OCI-LY1 (cell line): Measurements from ENCODE around the gene PRSS22.
A peak's percentile ranks its signal among the peaks of the same experiment; 100 is the strongest.

Experiments used
- H2AFZ ChIP-seq: fragments of 200-600 bp; sonication (generic), shearing (Covaris generic); 2 replicates; pipeline ENCODE4 v1.6.0; 2014; ENCODE audit warnings: antibody characterized with exemption, mild to moderate bottlenecking, low read length
- H3F3A ChIP-seq: fragments of 200-600 bp; sonication (generic), shearing (Covaris generic); 2 replicates; pipeline ENCODE4 v1.6.0; 2014; ENCODE audit warnings: mild to moderate bottlenecking, antibody characterized with exemption, low read length, moderate library complexity; ENCODE audit not compliant: insufficient read depth
- H3K27ac ChIP-seq: fragments of 200-600 bp; sonication (generic); 2 replicates; pipeline ENCODE4 v1.5.1; 2014; ENCODE audit warnings: low read length, mixed run types, mild to moderate bottlenecking, low read depth; ENCODE audit not compliant: poor library complexity, severe bottlenecking
- H3K27me3 ChIP-seq: fragments of 200-600 bp; sonication (generic); 2 replicates; pipeline ENCODE4 v1.6.0; 2014; ENCODE audit warnings: antibody characterized with exemption, mild to moderate bottlenecking, low read length, moderate library complexity; ENCODE audit not compliant: insufficient read depth
- H3K36me3 ChIP-seq: fragments of 200-600 bp; sonication (generic); 2 replicates; pipeline ENCODE4 v1.6.1; 2014; ENCODE audit warnings: mild to moderate bottlenecking, antibody characterized with exemption, low read length, moderate library complexity, mixed read lengths; ENCODE audit not compliant: insufficient read depth
- H3K4me1 ChIP-seq: fragments of 200-600 bp; sonication (generic); 2 replicates; pipeline ENCODE4 v1.5.1; 2014; ENCODE audit warnings: mild to moderate bottlenecking, low read length, moderate library complexity; ENCODE audit not compliant: insufficient read depth, severe bottlenecking
- H3K4me2 ChIP-seq: fragments of 200-600 bp; sonication (generic), shearing (Covaris generic); 2 replicates; pipeline ENCODE4 v1.6.1; 2014; ENCODE audit warnings: low read length
- H3K4me3 ChIP-seq: fragments of 200-600 bp; sonication (generic); 2 replicates; pipeline ENCODE4 v1.5.1; 2014; ENCODE audit warnings: low read length, low read depth, mild to moderate bottlenecking, mixed read lengths; ENCODE audit not compliant: poor library complexity, severe bottlenecking
- H3K79me2 ChIP-seq: fragments of 200-600 bp; shearing (Covaris generic); 2 replicates; pipeline ENCODE4 v1.6.1; 2016; ENCODE audit warnings: mixed run types, low read length, mixed read lengths; ENCODE audit not compliant: insufficient read depth
- H3K9ac ChIP-seq: fragments of 200-600 bp; sonication (generic), shearing (Covaris generic); 2 replicates; pipeline ENCODE4 v1.6.1; 2014; ENCODE audit warnings: mild to moderate bottlenecking, low read length, mixed read lengths
- H3K9me2 ChIP-seq: fragments of 200-600 bp; sonication (generic), shearing (Covaris generic); 2 replicates; pipeline ENCODE4 v1.6.1; 2014; ENCODE audit warnings: low read depth, mild to moderate bottlenecking, low read length, mixed read lengths
- H3K9me3 ChIP-seq: fragments of 200-600 bp; shearing (Covaris generic); 2 replicates; pipeline ENCODE4 v1.6.1; 2014; ENCODE audit warnings: low read length, mixed read lengths
- H4K20me1 ChIP-seq: fragments of 200-600 bp; sonication (generic), shearing (Covaris generic); 2 replicates; pipeline ENCODE4 v1.6.0; 2016; ENCODE audit warnings: mild to moderate bottlenecking, low read length; ENCODE audit not compliant: insufficient read depth
- EZH2 ChIP-seq: fragments of 200-600 bp; sonication (generic), shearing (Covaris generic); IDR thresholded peaks from 2 replicates; pipeline ENCODE4 v1.8.0; 2017; ENCODE audit warnings: borderline replicate concordance, mixed run types, mild to moderate bottlenecking, antibody characterized with exemption, low read length, moderate library complexity, mixed read lengths
- TF ChIP-seq, protein P1 (sequence below): fragments of 200-600 bp; sonication (generic), shearing (Covaris generic); IDR thresholded peaks from 2 replicates; pipeline ENCODE4 v1.5.1; 2017; ENCODE audit warnings: mild to moderate bottlenecking, antibody characterized with exemption, low read length, moderate library complexity, mixed read lengths

The PRSS22 gene

GRCh38 chr16:2840914-2841313 lies 17.1 kb downstream of the PRSS22 start:
- Histone ChIP-seq H3K79me2 (no peaks in the 10 kb centered on the region), H3K9ac (no peak overlapping the region), H3K4me1 (peaks cover 7% of the 10 kb centered on the region), H4K20me1 (no peaks in the 10 kb centered on the region), H3K9me2 (no peaks in the 10 kb centered on the region), H3K27me3 (0 out of 2 replicates have a peak, but pooled peaks cover 5% of the 10 kb centered on the region), H3K4me3 (no peak overlapping the region), H3K27ac (no peak overlapping the region), H3K36me3 (no peaks in the 10 kb centered on the region), H3F3A (no peaks in the 10 kb centered on the region), H2AFZ (no peak overlapping the region), H3K4me2 (no peak overlapping the region), H3K9me3 (no peaks in the 10 kb centered on the region)
- TF ChIP-seq, protein P1, sequence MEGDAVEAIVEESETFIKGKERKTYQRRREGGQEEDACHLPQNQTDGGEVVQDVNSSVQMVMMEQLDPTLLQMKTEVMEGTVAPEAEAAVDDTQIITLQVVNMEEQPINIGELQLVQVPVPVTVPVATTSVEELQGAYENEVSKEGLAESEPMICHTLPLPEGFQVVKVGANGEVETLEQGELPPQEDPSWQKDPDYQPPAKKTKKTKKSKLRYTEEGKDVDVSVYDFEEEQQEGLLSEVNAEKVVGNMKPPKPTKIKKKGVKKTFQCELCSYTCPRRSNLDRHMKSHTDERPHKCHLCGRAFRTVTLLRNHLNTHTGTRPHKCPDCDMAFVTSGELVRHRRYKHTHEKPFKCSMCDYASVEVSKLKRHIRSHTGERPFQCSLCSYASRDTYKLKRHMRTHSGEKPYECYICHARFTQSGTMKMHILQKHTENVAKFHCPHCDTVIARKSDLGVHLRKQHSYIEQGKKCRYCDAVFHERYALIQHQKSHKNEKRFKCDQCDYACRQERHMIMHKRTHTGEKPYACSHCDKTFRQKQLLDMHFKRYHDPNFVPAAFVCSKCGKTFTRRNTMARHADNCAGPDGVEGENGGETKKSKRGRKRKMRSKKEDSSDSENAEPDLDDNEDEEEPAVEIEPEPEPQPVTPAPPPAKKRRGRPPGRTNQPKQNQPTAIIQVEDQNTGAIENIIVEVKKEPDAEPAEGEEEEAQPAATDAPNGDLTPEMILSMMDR, result no peak
- no peak for TF ChIP-seq EZH2

DNA sequence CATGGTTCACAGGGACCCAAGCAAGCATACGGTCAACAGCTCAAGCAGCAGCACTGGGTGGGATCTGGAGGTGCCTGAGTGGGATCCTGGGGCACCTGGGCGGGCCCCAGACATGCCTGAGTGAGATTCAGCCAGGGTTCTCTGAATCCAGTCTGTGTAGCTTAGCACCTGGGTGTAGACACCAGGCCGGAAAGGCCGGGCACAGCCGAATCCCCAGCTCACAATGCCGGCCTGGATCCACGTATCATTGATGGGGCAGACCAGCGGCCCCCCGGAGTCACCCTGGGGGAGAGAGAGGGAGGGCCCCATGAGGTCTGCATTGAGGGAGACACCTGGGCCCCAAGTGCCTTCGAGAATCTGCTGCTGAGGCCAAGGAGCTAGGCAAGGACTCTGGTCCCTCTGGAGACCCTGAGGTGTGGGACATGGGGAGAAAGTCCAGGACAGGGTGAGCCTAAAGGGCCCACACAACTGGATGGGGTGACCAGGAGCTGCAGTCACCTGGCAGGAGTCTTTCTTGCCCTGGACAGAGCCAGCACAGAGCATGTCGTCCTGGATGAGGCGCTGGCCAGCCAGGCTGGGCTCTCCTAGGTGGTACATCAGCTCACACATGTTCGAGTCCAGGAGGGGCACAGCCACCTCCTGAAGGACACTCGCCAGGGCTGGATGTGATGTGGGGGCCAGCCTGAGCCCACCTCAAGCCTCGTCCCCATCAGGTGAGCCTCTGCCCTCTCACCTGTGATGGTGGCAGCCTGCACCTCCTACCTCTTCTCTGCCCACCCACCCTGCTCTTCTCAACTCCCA lies 18.1 kb downstream of the PRSS22 start:
- Histone ChIP-seq H3K4me1 (peaks cover 3% of the 10 kb centered on the region), H4K20me1 (no peaks in the 10 kb centered on the region), H3K9ac (no peak overlapping the region), H3K27ac (no peak overlapping the region), H3K4me2 (no peak overlapping the region), H3K9me2 (no peaks in the 10 kb centered on the region), H2AFZ (no peak overlapping the region), H3K79me2 (no peaks in the 10 kb centered on the region), H3K27me3 (0 out of 2 replicates have a peak, but pooled peaks cover 5% of the 10 kb centered on the region), H3K4me3 (no peak overlapping the region), H3K9me3 (no peaks in the 10 kb centered on the region), H3K36me3 (no peaks in the 10 kb centered on the region), H3F3A (no peaks in the 10 kb centered on the region)
- no peak for TF ChIP-seq EZH2
- TF ChIP-seq, protein P1, result no peak

DNA sequence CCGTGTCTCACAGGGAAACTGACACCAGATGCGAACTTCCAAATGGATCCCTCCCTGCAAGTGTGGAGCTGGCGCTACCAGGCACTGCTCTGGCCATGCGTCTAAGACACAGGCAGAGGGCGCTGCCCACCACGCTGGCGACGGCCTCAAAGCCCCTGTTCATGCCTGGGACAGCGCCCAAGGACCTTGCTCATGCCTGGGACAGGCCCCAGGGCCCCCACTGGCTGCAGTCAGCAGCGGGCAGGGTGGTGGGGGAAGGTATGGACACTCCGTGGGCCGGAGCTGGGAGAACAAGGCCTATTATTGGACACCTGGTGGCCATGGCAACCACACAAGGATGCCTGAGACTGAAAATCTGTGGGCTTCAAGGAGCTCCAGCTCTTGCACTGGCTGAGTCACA lies 19.0 kb downstream of the PRSS22 start:
- Histone ChIP-seq H3F3A (no peaks in the 10 kb centered on the region), H3K4me2 (no peak overlapping the region), H3K9me3 (no peaks in the 10 kb centered on the region), H2AFZ (no peak overlapping the region), H4K20me1 (no peaks in the 10 kb centered on the region), H3K4me1 (no peaks in the 10 kb centered on the region), H3K9me2 (no peaks in the 10 kb centered on the region), H3K79me2 (no peaks in the 10 kb centered on the region), H3K27ac (no peak overlapping the region), H3K9ac (no peak overlapping the region), H3K4me3 (no peak overlapping the region), H3K36me3 (no peaks in the 10 kb centered on the region), H3K27me3 (0 out of 2 replicates have a peak, but pooled peaks cover 5% of the 10 kb centered on the region)
- TF ChIP-seq, protein P1, result peak; percentile 68
- no peak for TF ChIP-seq EZH2
